ENCODE measurements around the gene LCN10. TPM values are rescaled to one million over a fixed set of nuclear protein-coding genes. Genes with fewer than 3 reads are reported as not detected.
"Not testable (repeated sequence)": the region's sequence is repeated elsewhere in the genome, so short reads cannot be mapped to it uniquely, and the experiment has no call there.

The LCN10 gene
- total and polyA plus RNA-seq, 3 experiments from 2014 or later, result 0.22 to 1.2 (median 1.1) TPM

GRCh38 chr9:136760834-136761544 lies 18.2 kb upstream of the LCN10 start:
- H3K27me3 ChIP-seq (ENCODE audit: insufficient read depth, low read length, poor library complexity, severe bottlenecking); POLR2A ChIA-PET; H3K9me3 Mint-ChIP-seq; H3K4me1 Mint-ChIP-seq; H3K36me3 ChIP-seq (ENCODE audit: insufficient read depth, low read length); H3K36me3 Mint-ChIP-seq; H3K27ac ChIP-seq (ENCODE audit: low read depth, low read length); H3K4me3 ChIP-seq (ENCODE audit: low read length); H3K9me3 ChIP-seq (ENCODE audit: low read length); H3K4me3 Mint-ChIP-seq; H3K4me1 ChIP-seq (ENCODE audit: insufficient read depth, low read length): not testable (repeated sequence)
- Mint-ChIP-seq H3K27me3 (peaks cover 7 to 16% of the 10 kb centered on the region in 2 donors), H3K27ac (peak overlapping the region in 2 of 8 donors; percentile 39 to 57)
- CTCF ChIA-PET, result interaction anchor here (1.3 kb wide), 1 partner anchor 17 kb away, joined by 4 read pairs; no protein-coding TSS in a partner anchor
- peak in 1 of 5 donors; percentile 25 for DNase-seq

GRCh38 chr9:136760424-136760823 lies 17.7 kb upstream of the LCN10 start:
- H3K9me3 ChIP-seq (ENCODE audit: low read length), result no peaks in the 10 kb centered on the region
- H3K4me1 ChIP-seq (ENCODE audit: insufficient read depth, low read length), result no peaks in the 10 kb centered on the region
- no peaks in the 10 kb centered on the region for H3K4me1 Mint-ChIP-seq
- H3K27ac Mint-ChIP-seq, result no peak overlapping the region
- H3K4me3 Mint-ChIP-seq, result no peak overlapping the region
- H3K27ac ChIP-seq (ENCODE audit: low read depth, low read length), result no peak overlapping the region
- H3K9me3 Mint-ChIP-seq, result peaks cover 0 to 5% (median 2%) of the 10 kb centered on the region in 5 donors
- H3K36me3 Mint-ChIP-seq, result no peaks in the 10 kb centered on the region
- CTCF ChIA-PET, result interaction anchor here (1.3 kb wide), 1 partner anchor 17 kb away, joined by 4 read pairs; no protein-coding TSS in a partner anchor
- no peak overlapping the region for H3K4me3 ChIP-seq (ENCODE audit: low read length)
- no peak for DNase-seq
- no peaks in the 10 kb centered on the region for H3K36me3 ChIP-seq (ENCODE audit: insufficient read depth, low read length)
- POLR2A ChIA-PET, result no interaction called here
- no peaks in the 10 kb centered on the region for H3K27me3 ChIP-seq (ENCODE audit: insufficient read depth, low read length, poor library complexity, severe bottlenecking)
- H3K27me3 Mint-ChIP-seq, result peaks cover 7 to 21% of the 10 kb centered on the region in 2 donors

GRCh38 chr9:136759436-136760325 lies 16.9 kb upstream of the LCN10 start:
- CTCF ChIA-PET, result no interaction called here

GRCh38 chr9:136759001-136759400 lies 16.3 kb upstream of the LCN10 start:
- CTCF ChIA-PET, result interaction anchor here (1.3 to 1.5 kb wide), 2 partner anchors 10 to 29 kb away, joined by 3 to 4 read pairs; partner anchors contain the start of gene LCN6
- peak in 1 of 5 donors; percentile 41 for DNase-seq
- POLR2A ChIA-PET, result no interaction called here

More at GRCh38 chr9:136759436-136760325, 16.9 kb upstream of the LCN10 start:
- H3K9me3 Mint-ChIP-seq, result peaks cover 0 to 7% (median 2%) of the 10 kb centered on the region in 5 donors
- H3K36me3 Mint-ChIP-seq, result no peaks in the 10 kb centered on the region
- no peak overlapping the region for H3K4me3 ChIP-seq (ENCODE audit: low read length)
- no peak overlapping the region for H3K4me3 Mint-ChIP-seq
- H3K4me1 Mint-ChIP-seq, result no peaks in the 10 kb centered on the region
- H3K27me3 Mint-ChIP-seq, result peaks cover 7 to 22% of the 10 kb centered on the region in 2 donors
- H3K9me3 ChIP-seq (ENCODE audit: low read length), result no peaks in the 10 kb centered on the region
- POLR2A ChIA-PET, result no interaction called here
- no peaks in the 10 kb centered on the region for H3K4me1 ChIP-seq (ENCODE audit: insufficient read depth, low read length)
- H3K27me3 ChIP-seq (ENCODE audit: insufficient read depth, low read length, poor library complexity, severe bottlenecking), result no peaks in the 10 kb centered on the region
- no peak overlapping the region for H3K27ac Mint-ChIP-seq
- H3K36me3 ChIP-seq (ENCODE audit: insufficient read depth, low read length), result no peaks in the 10 kb centered on the region
- DNase-seq, result peak in 1 of 5 donors; percentile 33
- no peak overlapping the region for H3K27ac ChIP-seq (ENCODE audit: low read depth, low read length)

GRCh38 chr9:136757751-136758140 lies 15.0 kb upstream of the LCN10 start:
- peaks cover 0 to under 1% (median 0%) of the 10 kb centered on the region in 3 donors for H3K36me3 Mint-ChIP-seq
- H3K4me1 Mint-ChIP-seq, result no peaks in the 10 kb centered on the region
- peaks cover 7 to 22% of the 10 kb centered on the region in 2 donors for H3K27me3 Mint-ChIP-seq
- Histone ChIP-seq H3K4me1 (ENCODE audit: insufficient read depth, low read length) (no peaks in the 10 kb centered on the region), H3K27ac (ENCODE audit: low read depth, low read length) (no peak overlapping the region), H3K36me3 (ENCODE audit: insufficient read depth, low read length) (no peaks in the 10 kb centered on the region), H3K4me3 (ENCODE audit: low read length) (no peak overlapping the region), H3K9me3 (ENCODE audit: low read length) (no peaks in the 10 kb centered on the region), H3K27me3 (ENCODE audit: insufficient read depth, low read length, poor library complexity, severe bottlenecking) (no peaks in the 10 kb centered on the region)
- peaks cover 1 to 8% (median 3%) of the 10 kb centered on the region in 5 donors for H3K9me3 Mint-ChIP-seq
- no peak overlapping the region for H3K27ac Mint-ChIP-seq
- H3K4me3 Mint-ChIP-seq, result no peak overlapping the region
- DNase-seq, result no peak
- POLR2A ChIA-PET, result interaction anchor here (0.7 kb wide), 1 partner anchor 796 kb away, joined by 3 read pairs; no protein-coding TSS in a partner anchor
- CTCF ChIA-PET, result interaction anchor here (0.6 to 1.5 kb wide), 4 partner anchors 9 to 31 kb away, joined by 3 to 4 read pairs (median 3); partner anchors contain the start of gene LCN6

More at GRCh38 chr9:136759001-136759400, 16.3 kb upstream of the LCN10 start:
- Histone ChIP-seq H3K36me3 (ENCODE audit: insufficient read depth, low read length) (no peaks in the 10 kb centered on the region), H3K9me3 (ENCODE audit: low read length) (no peaks in the 10 kb centered on the region), H3K27me3 (ENCODE audit: insufficient read depth, low read length, poor library complexity, severe bottlenecking) (no peaks in the 10 kb centered on the region), H3K4me1 (ENCODE audit: insufficient read depth, low read length) (no peaks in the 10 kb centered on the region), H3K27ac (ENCODE audit: low read depth, low read length) (no peak overlapping the region), H3K4me3 (ENCODE audit: low read length) (no peak overlapping the region)
- Mint-ChIP-seq H3K9me3 (peaks cover 0 to 7% (median 2%) of the 10 kb centered on the region in 5 donors), H3K27ac (no peak overlapping the region), H3K36me3 (no peaks in the 10 kb centered on the region), H3K4me1 (no peaks in the 10 kb centered on the region), H3K27me3 (peaks cover 7 to 22% of the 10 kb centered on the region in 2 donors), H3K4me3 (no peak overlapping the region)

- Mint-ChIP-seq H3K4me3 (no peak overlapping the region), H3K36me3 (peaks cover 0 to 5% (median 0%) of the 10 kb centered on the region in 3 donors), H3K9me3 (peaks cover 6 to 12% (median 7%) of the 10 kb centered on the region in 5 donors), H3K27me3 (peaks cover 7 to 26% of the 10 kb centered on the region in 2 donors), H3K4me1 (no peaks in the 10 kb centered on the region), H3K27ac (peak overlapping the region in 1 of 8 donors; percentile 54)
- CTCF ChIA-PET, result interaction anchor here (1.4 kb wide), 1 partner anchor 31 kb away, joined by 3 read pairs; no protein-coding TSS in a partner anchor
- DNase-seq, result no peak
- Histone ChIP-seq H3K4me1 (ENCODE audit: insufficient read depth, low read length) (no peaks in the 10 kb centered on the region), H3K36me3 (ENCODE audit: insufficient read depth, low read length) (no peaks in the 10 kb centered on the region), H3K9me3 (ENCODE audit: low read length) (no peaks in the 10 kb centered on the region), H3K27ac (ENCODE audit: low read depth, low read length) (no peak overlapping the region), H3K4me3 (ENCODE audit: low read length) (no peak overlapping the region), H3K27me3 (ENCODE audit: insufficient read depth, low read length, poor library complexity, severe bottlenecking) (no peaks in the 10 kb centered on the region)
- POLR2A ChIA-PET, result interaction anchor here (0.7 kb wide), 1 partner anchor 797 kb away, joined by 3 read pairs; no protein-coding TSS in a partner anchor
Measured at GRCh38 chr9:136757328-136757727, 14.6 kb upstream of the LCN10 start.

GRCh38 chr9:136756836-136757235 lies 14.1 kb upstream of the LCN10 start:
- POLR2A ChIA-PET, result no interaction called here
- Histone ChIP-seq H3K36me3 (ENCODE audit: insufficient read depth, low read length) (no peaks in the 10 kb centered on the region), H3K9me3 (ENCODE audit: low read length) (peaks cover 4% of the 10 kb centered on the region), H3K4me1 (ENCODE audit: insufficient read depth, low read length) (no peaks in the 10 kb centered on the region), H3K27me3 (ENCODE audit: insufficient read depth, low read length, poor library complexity, severe bottlenecking) (no peaks in the 10 kb centered on the region), H3K27ac (ENCODE audit: low read depth, low read length) (no peak overlapping the region), H3K4me3 (ENCODE audit: low read length) (no peak overlapping the region)
- no peak for DNase-seq
- Mint-ChIP-seq H3K9me3 (peaks cover 10 to 17% (median 11%) of the 10 kb centered on the region in 5 donors), H3K4me1 (no peaks in the 10 kb centered on the region), H3K27me3 (peaks cover 7 to 27% of the 10 kb centered on the region in 2 donors), H3K36me3 (peaks cover 0 to 10% (median 0%) of the 10 kb centered on the region in 3 donors), H3K4me3 (no peak overlapping the region), H3K27ac (no peak overlapping the region)
- CTCF ChIA-PET, result no interaction called here
